B cell (primary cell): ENCODE data around the gene FRZB. TPM values are rescaled to one million over a fixed set of nuclear protein-coding genes. Genes with fewer than 3 reads are reported as not detected.

Experiments used
- ATAC-seq: fragments of 200-7000 bp; cut with Tn5 transposase; one replicate; pipeline ENCODE4 v1.10.0; 2021; ENCODE audit warnings: low read depth, mild to moderate bottlenecking, moderate number of reproducible peaks, moderate library complexity
- CTCF ChIA-PET: fragments of 350-600 bp; sonication (Branson Sonifier 250); formaldehyde crosslinking; loops from one replicate; lab custom pipeline; 2021; ENCODE audit warnings: antibody characterized with exemption, inconsistent platforms; lab: Charles Lee
- POLR2A ChIA-PET: fragments of 350-600 bp; sonication (Branson Sonifier 250); formaldehyde crosslinking; loops from one replicate; lab custom pipeline; 2021; ENCODE audit warnings: antibody characterized with exemption; lab: Charles Lee
- DNase-seq: peaks from one replicate; pipeline ENCODE4 v3.0.0; 2013
- H2AFZ ChIP-seq: 2 replicates; pipeline ENCODE4 v1.6.1; 2012; ENCODE audit warnings: mild to moderate bottlenecking, low read depth, low read length; ENCODE audit not compliant: insufficient read depth, poor library complexity, severe bottlenecking
- H3K27ac ChIP-seq, 2 donors: 1 replicate in 1 of 2; 2 replicates in 1 of 2; pipeline ENCODE4 v1.5.1; 2012 to 2013; ENCODE audit warnings: low read length in 2 of 2, mild to moderate bottlenecking in 2 of 2, moderate library complexity in 1 of 2
- H3K27me3 ChIP-seq, 4 experiments: fragments of 200-600 bp in 1 of 4; sonication (generic) in 1 of 4; replicated peaks in 1 of 4; 1 replicate in 2 of 4; 2 replicates in 2 of 4; pipeline versions ENCODE4 v1.6.1 to v1.7.0; 2013 to 2016; ENCODE audit warnings: low read length in 3 of 4, mild to moderate bottlenecking in 2 of 4, mixed read lengths in 1 of 4, moderate library complexity in 1 of 4; ENCODE audit not compliant: insufficient read depth in 4 of 4, control insufficient read depth in 3 of 4; ENCODE audit errors: control extremely low read depth in 1 of 4
- H3K36me3 ChIP-seq, 2 experiments: replicated peaks in 1 of 2; 1 replicate in 1 of 2; 2 replicates in 1 of 2; pipeline versions ENCODE4 v1.6.1 to v1.7.1; 2013; ENCODE audit warnings: low read length in 1 of 2; ENCODE audit not compliant: insufficient read depth in 2 of 2, control insufficient read depth in 1 of 2; ENCODE audit errors: control extremely low read depth in 1 of 2, extremely low read depth in 1 of 2
- H3K4me1 ChIP-seq, 2 donors: fragments of 200-600 bp in 1 of 2; sonication (generic) in 1 of 2; 1 replicate in 1 of 2; 2 replicates in 1 of 2; pipeline versions ENCODE4 v1.5.1 to v1.6.1; 2013 to 2017; ENCODE audit warnings: low read length in 2 of 2; ENCODE audit not compliant: control insufficient read depth in 2 of 2, insufficient read depth in 2 of 2
- H3K4me2 ChIP-seq: replicated peaks from 2 replicates; pipeline ENCODE3; 2012; ENCODE audit warnings: mild to moderate bottlenecking, low read depth, low read length; ENCODE audit not compliant: poor library complexity, severe bottlenecking
- H3K4me3 ChIP-seq, 5 experiments: fragments of 200-600 bp in 1 of 5; sonication (generic) in 1 of 5; 1 replicate in 3 of 5; 2 replicates in 2 of 5; pipeline versions ENCODE4 v1.5.1 to v1.7.0; 2011 to 2016; ENCODE audit warnings: low read length in 4 of 5, mild to moderate bottlenecking in 4 of 5, low read depth in 2 of 5, control low read depth in 1 of 5, moderate library complexity in 1 of 5; ENCODE audit not compliant: insufficient read depth in 1 of 5; ENCODE audit errors: control extremely low read depth in 1 of 5, extremely low read depth in 1 of 5
- H3K79me2 ChIP-seq: fragments of 200-600 bp; sonication (generic); one replicate; pipeline ENCODE4 v1.6.0; 2016; ENCODE audit warnings: low read length; ENCODE audit not compliant: control insufficient read depth, insufficient read depth
- H3K9ac ChIP-seq: fragments of 200-600 bp; sonication (generic); 2 replicates; pipeline ENCODE4 v1.6.1; 2017; ENCODE audit warnings: mild to moderate bottlenecking, low read length, moderate library complexity
- H3K9me3 ChIP-seq, 3 donors: one replicate each; pipeline versions ENCODE4 v1.6.1 to v1.7.1; 2013; ENCODE audit warnings: low read length in 2 of 3; ENCODE audit not compliant: control insufficient read depth in 2 of 3, insufficient read depth in 1 of 3; ENCODE audit errors: control extremely low read depth in 1 of 3
- H4K20me1 ChIP-seq: 2 replicates; pipeline ENCODE4 v1.6.0; 2012; ENCODE audit warnings: mild to moderate bottlenecking, low read length; ENCODE audit not compliant: insufficient read depth, control insufficient read depth, poor library complexity, severe bottlenecking
- H3K27ac Mint-ChIP-seq: one replicate; pipeline ENCODE4 v1.8.0; 2021; ENCODE audit warnings: mixed read lengths
- H3K27me3 Mint-ChIP-seq: one replicate; pipeline ENCODE4 v1.8.0; 2021; ENCODE audit warnings: mixed read lengths
- H3K4me1 Mint-ChIP-seq: one replicate; pipeline ENCODE4 v1.8.0; 2021; ENCODE audit warnings: mixed read lengths
- H3K4me3 Mint-ChIP-seq: one replicate; pipeline ENCODE4 v1.8.0; 2021; ENCODE audit warnings: mixed read lengths
- H3K9me3 Mint-ChIP-seq: one replicate; pipeline ENCODE4 v1.8.0; 2022; ENCODE audit warnings: mixed read lengths; ENCODE audit not compliant: insufficient read depth
- CTCF ChIP-seq: fragments of 200-600 bp; IDR thresholded peaks from one replicate; pipeline ENCODE4 v1.8.0; 2022; ENCODE audit warnings: antibody characterized with exemption, mild to moderate bottlenecking
- EZH2 ChIP-seq: IDR thresholded peaks from 2 replicates; pipeline ENCODE4 v1.6.1; 2012; ENCODE audit warnings: borderline replicate concordance, low read depth, mild to moderate bottlenecking, moderate library complexity, low read length; ENCODE audit not compliant: insufficient read depth, poor library complexity, severe bottlenecking
- WGBS: methylation state at CpG from one replicate; pipeline ENCODE4 v1.1.5; 2013; ENCODE audit warnings: missing lambda C conversion rate; ENCODE audit not compliant: insufficient coverage; 5-methylcytosine and 5-hydroxymethylcytosine counted together
- intact Hi-C: fragments of 100-400 bp; cut with micrococcal nuclease; formaldehyde crosslinking; loops from one replicate; pipeline ENCODE4 v1.10.0; 2022
- polyA plus RNA-seq: library from polyadenylated mRNA; depleted of rRNA; stranded (reverse); fragments of >200 nt; gene quantifications from 2 replicates; pipeline ENCODE4 v1.2.3, GENCODE V29; 2012
- total RNA-seq, 2 donors: library from RNA; stranded (reverse); fragments of 120-200 nt in 1 of 2; gene quantifications; 1 replicate in 1 of 2; 2 replicates in 1 of 2; pipeline versions ENCODE4 v1.2.3 to v1.2.4, GENCODE V29; 2013 to 2022

The FRZB gene
- total and polyA plus RNA-seq, 2 donors (not counting 1 experiment from before 2014, with no cell fraction given): 0.27 TPM; not detected in 1

- H3K27me3 ChIP-seq: peaks cover 0 to 3% (median 1%) of the 10 kb centered on the region in 4 experiments
- Mint-ChIP-seq H3K4me3 (no peak overlapping the region), H3K9me3 (no peaks in the 10 kb centered on the region), H3K4me1 (no peaks in the 10 kb centered on the region), H3K27ac (no peak overlapping the region), H3K27me3 (peaks cover 20% of the 10 kb centered on the region)
- CTCF ChIA-PET: interaction anchor here (1.1 kb wide), 1 partner anchor 25 kb away, joined by 3 read pairs; no protein-coding TSS in a partner anchor
- no peaks in the 10 kb centered on the region for H4K20me1 ChIP-seq
- POLR2A ChIA-PET: no interaction called here
- intact Hi-C loops: no loop called here
- DNase-seq (no peak), ATAC-seq (no peak)
- no peak for TF ChIP-seq EZH2
- TF ChIP-seq CTCF: no peak
- H2AFZ ChIP-seq: no peak overlapping the region
- no peaks in the 10 kb centered on the region for H3K79me2 ChIP-seq
- H3K9ac ChIP-seq: no peak overlapping the region
- no peak overlapping the region for H3K4me2 ChIP-seq
- WGBS: no CpG with 5 or more reads among the region's 3 CpGs
- H3K4me3 ChIP-seq: no peak overlapping the region
- H3K36me3 ChIP-seq: no peaks in the 10 kb centered on the region
- no peak overlapping the region for H3K27ac ChIP-seq
- H3K9me3 ChIP-seq: no peaks in the 10 kb centered on the region
- no peaks in the 10 kb centered on the region for H3K4me1 ChIP-seq
Measured at GRCh38 chr2:182818501-182818900, 47.9 kb downstream of the FRZB start.

- no peaks in the 10 kb centered on the region for H3K4me1 ChIP-seq
- H3K79me2 ChIP-seq: no peaks in the 10 kb centered on the region
- no peak for TF ChIP-seq EZH2
- no peak for TF ChIP-seq CTCF
- DNase-seq (no peak), ATAC-seq (no peak)
- Mint-ChIP-seq H3K4me3 (no peak overlapping the region), H3K27ac (no peak overlapping the region), H3K9me3 (no peaks in the 10 kb centered on the region), H3K27me3 (peaks cover 18% of the 10 kb centered on the region), H3K4me1 (no peaks in the 10 kb centered on the region)
- intact Hi-C loops: no loop called here
- H3K4me2 ChIP-seq: no peak overlapping the region
- no peak overlapping the region for H3K9ac ChIP-seq
- no peaks in the 10 kb centered on the region for H4K20me1 ChIP-seq
- no peak overlapping the region for H2AFZ ChIP-seq
- no peak overlapping the region for H3K4me3 ChIP-seq
- H3K27me3 ChIP-seq: peaks cover 0 to 3% (median 0%) of the 10 kb centered on the region in 4 experiments
- H3K36me3 ChIP-seq: no peaks in the 10 kb centered on the region
- WGBS: no CpG with 5 or more reads among the region's 2 CpGs
- H3K27ac ChIP-seq: no peak overlapping the region
- POLR2A ChIA-PET: no interaction called here
- no peaks in the 10 kb centered on the region for H3K9me3 ChIP-seq
- CTCF ChIA-PET: interaction anchor here (1.1 kb wide), 1 partner anchor 24 kb away, joined by 3 read pairs; no protein-coding TSS in a partner anchor
Measured at GRCh38 chr2:182817558-182817957, 48.9 kb downstream of the FRZB start.
